ENCODE results near the gene ABLIM2.
"Not testable (repeated sequence)": the region's sequence is repeated elsewhere in the genome, so short reads cannot be mapped to it uniquely, and the experiment has no call there.

The ABLIM2 gene

GRCh38 chr4:7918981-7919380 lies 239.6 kb downstream of the ABLIM2 start:
- no peak for DNase-seq

- not testable (repeated sequence) for DNase-seq
Measured at GRCh38 chr4:7918187-7918586, 240.4 kb downstream of the ABLIM2 start.

GRCh38 chr4:7917669-7918068 lies 240.9 kb downstream of the ABLIM2 start:
- DNase-seq, result no peak

GRCh38 chr4:7915875-7916242 lies 242.8 kb downstream of the ABLIM2 start:
- no peak for DNase-seq

Data from nucleus accumbens (tissue), 56 donors.